Hematopoietic multipotent progenitor cell treated with erythropoietin and hydrocortisone succinate and interleukin-3 and kit ligand, for 17 days (in vitro differentiated cells): ENCODE data around the gene PRRT4.
A peak's percentile ranks its signal among the peaks of the same experiment; 100 is the strongest.

Experiments used
- DNase-seq: peaks from one replicate; pipeline ENCODE4 v3.0.0-alpha.2; 2015; ENCODE audit warnings: low spot score

The PRRT4 gene

GRCh38 chr7:128395748-128396147, 34.3 kb upstream of the PRRT4 start:
- DNase-seq = no peak

- no peak for DNase-seq
Measured at GRCh38 chr7:128394904-128395496, 33.5 kb upstream of the PRRT4 start.

- DNase-seq = no peak
Measured at GRCh38 chr7:128393526-128394330, 32.2 kb upstream of the PRRT4 start.

- no peak for DNase-seq
Measured at GRCh38 chr7:128392446-128393327, 31.2 kb upstream of the PRRT4 start.

GRCh38 chr7:128391805-128392204, 30.3 kb upstream of the PRRT4 start:
- no peak for DNase-seq

- no peak for DNase-seq
Measured at GRCh38 chr7:128390871-128391565, 29.5 kb upstream of the PRRT4 start.

GRCh38 chr7:128389618-128390329, 28.3 kb upstream of the PRRT4 start:
- no peak for DNase-seq

GRCh38 chr7:128389085-128389617, 27.7 kb upstream of the PRRT4 start:
- DNase-seq = no peak

- DNase-seq = no peak
Measured at GRCh38 chr7:128388145-128388485, 26.6 kb upstream of the PRRT4 start.

- DNase-seq = peak; percentile 46
Measured at GRCh38 chr7:128387216-128388144, 26.0 kb upstream of the PRRT4 start.

- no peak for DNase-seq
Measured at GRCh38 chr7:128385988-128386925, 24.8 kb upstream of the PRRT4 start.

GRCh38 chr7:128384726-128385125, 23.2 kb upstream of the PRRT4 start:
- no peak for DNase-seq

- DNase-seq = no peak
Measured at GRCh38 chr7:128383776-128384175, 22.3 kb upstream of the PRRT4 start.

- peak; percentile 33 for DNase-seq
Measured at GRCh38 chr7:128381161-128381821, 19.8 kb upstream of the PRRT4 start.

- DNase-seq = no peak
Measured at GRCh38 chr7:128380483-128381106, 19.1 kb upstream of the PRRT4 start.

GRCh38 chr7:128379900-128380479, 18.5 kb upstream of the PRRT4 start:
- no peak for DNase-seq

GRCh38 chr7:128378637-128379036, 17.1 kb upstream of the PRRT4 start:
- no peak for DNase-seq

GRCh38 chr7:128376077-128376476, 14.6 kb upstream of the PRRT4 start:
- DNase-seq = no peak
